GM18907 (cell line): Measurements from ENCODE around the gene NPAS3.

Source experiments
- ATAC-seq: cut with Tn5 transposase; IDR thresholded peaks from one replicate; pipeline ENCODE4 v1.9.1; 2021; ENCODE audit warnings: mild to moderate bottlenecking, moderate library complexity; ENCODE audit not compliant: unreplicated experiment

The NPAS3 gene

GRCh38 chr14:33732175-33732574 lies 793.5 kb downstream of the NPAS3 start:
- ATAC-seq: no peak

- no peak for ATAC-seq
These were observed 794.6 kb downstream of the NPAS3 start for GRCh38 chr14:33733310-33733709.

GRCh38 chr14:33733721-33734120 lies 795.0 kb downstream of the NPAS3 start:
- ATAC-seq: no peak

- no peak for ATAC-seq
These were observed 795.7 kb downstream of the NPAS3 start for GRCh38 chr14:33734387-33734786.

- no peak for ATAC-seq
These were observed 797.7 kb downstream of the NPAS3 start for GRCh38 chr14:33736299-33736825.

GRCh38 chr14:33736979-33737378 lies 798.3 kb downstream of the NPAS3 start:
- no peak for ATAC-seq

GRCh38 chr14:33737446-33737845 lies 798.8 kb downstream of the NPAS3 start:
- no peak for ATAC-seq

- ATAC-seq: no peak
These were observed 799.4 kb downstream of the NPAS3 start for GRCh38 chr14:33738029-33738428.

- no peak for ATAC-seq
These were observed 799.8 kb downstream of the NPAS3 start for GRCh38 chr14:33738491-33738890.

GRCh38 chr14:33740531-33740930 lies 801.9 kb downstream of the NPAS3 start:
- ATAC-seq: no peak

GRCh38 chr14:33742166-33742565 lies 803.5 kb downstream of the NPAS3 start:
- ATAC-seq: no peak

GRCh38 chr14:33745163-33745562 lies 806.5 kb downstream of the NPAS3 start:
- no peak for ATAC-seq

- ATAC-seq: no peak
These were observed 809.1 kb downstream of the NPAS3 start for GRCh38 chr14:33747749-33748148.

GRCh38 chr14:33754261-33754660 lies 815.6 kb downstream of the NPAS3 start:
- ATAC-seq: no peak

- no peak for ATAC-seq
These were observed 816.7 kb downstream of the NPAS3 start for GRCh38 chr14:33755358-33755757.

- ATAC-seq: no peak
These were observed 818.2 kb downstream of the NPAS3 start for GRCh38 chr14:33756833-33757232.

- no peak for ATAC-seq
These were observed 819.9 kb downstream of the NPAS3 start for GRCh38 chr14:33758547-33758946.

GRCh38 chr14:33762161-33762851 lies 823.6 kb downstream of the NPAS3 start:
- no peak for ATAC-seq

GRCh38 chr14:33764876-33765650 lies 826.4 kb downstream of the NPAS3 start:
- ATAC-seq: no peak

- ATAC-seq: no peak
These were observed 829.1 kb downstream of the NPAS3 start for GRCh38 chr14:33767586-33768457.

- ATAC-seq: no peak
These were observed 829.8 kb downstream of the NPAS3 start for GRCh38 chr14:33768458-33768830.
